NCI-H510A (cell line): ENCODE measurements around the gene RIT1.
"Not testable (repeated sequence)": the region's sequence is repeated elsewhere in the genome, so short reads cannot be mapped to it uniquely, and the experiment has no call there.

Experiments used
- DNase-seq: peaks from one replicate; lab custom pipeline; 2025; lab: John Stamatoyannopoulos, UW

Gene RIT1

DNA sequence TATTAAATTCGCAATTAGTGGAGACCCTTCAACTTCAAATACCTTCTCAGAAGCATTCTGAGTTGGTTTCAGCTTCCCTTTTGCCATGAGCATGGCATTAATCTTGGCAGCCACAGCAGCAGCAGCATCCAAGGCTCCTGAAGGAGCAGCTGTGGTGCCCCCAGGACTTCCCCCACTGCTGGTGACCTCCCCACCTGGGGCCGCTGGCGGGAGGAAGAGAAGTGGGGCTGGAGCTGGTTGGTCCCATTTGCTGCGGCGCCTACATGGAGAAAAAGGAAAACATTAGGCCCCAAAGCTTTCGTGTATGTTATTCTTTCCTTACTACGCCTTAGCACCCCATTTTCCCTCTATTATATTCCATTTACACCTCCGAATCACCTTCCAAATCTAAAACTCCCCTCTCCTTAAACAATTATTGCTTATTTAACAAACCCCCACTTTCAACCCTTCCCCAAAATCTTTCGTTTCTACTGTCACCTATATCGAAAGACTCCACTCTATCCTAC is 22.5 kb upstream of the RIT1 start:
- no peak for DNase-seq

DNA sequence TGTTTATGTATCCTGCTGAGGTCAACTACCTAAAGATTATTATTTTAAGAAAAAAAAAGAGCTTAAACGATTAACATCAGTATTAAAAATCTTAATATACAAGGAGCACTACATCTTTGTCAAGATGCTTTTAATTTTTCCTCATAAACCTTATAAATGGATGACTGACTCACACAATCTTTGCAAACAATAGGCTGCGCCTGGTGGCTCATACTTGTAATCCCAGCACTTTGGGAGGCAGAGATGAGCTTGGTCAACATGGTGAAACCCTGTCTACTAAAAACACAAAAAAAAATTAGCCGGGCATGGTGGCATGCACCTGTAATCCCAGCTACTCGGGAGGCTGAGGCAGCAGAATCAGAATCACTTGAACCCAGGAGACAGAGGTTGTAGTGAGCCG is 21.3 kb upstream of the RIT1 start:
- DNase-seq = no peak

DNA sequence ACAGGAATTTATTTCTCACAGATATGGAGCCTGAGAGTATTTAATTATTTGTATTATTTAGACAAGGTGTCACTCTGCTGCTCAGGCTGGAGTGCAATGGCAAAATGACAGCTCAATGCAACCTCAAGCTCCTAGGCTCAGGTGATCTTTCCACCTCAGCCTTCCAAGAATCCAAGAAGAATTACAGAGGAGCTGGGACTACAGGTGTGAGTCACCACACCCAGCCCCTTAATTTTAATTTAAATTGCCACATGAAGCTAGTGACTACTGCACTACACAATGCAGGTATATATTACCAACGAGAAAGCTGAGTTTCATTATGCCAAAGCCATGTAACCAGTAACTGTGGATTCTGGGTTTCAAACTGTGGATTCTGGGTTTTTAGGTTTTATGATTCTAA is 20.9 kb upstream of the RIT1 start:
- no peak for DNase-seq

DNA sequence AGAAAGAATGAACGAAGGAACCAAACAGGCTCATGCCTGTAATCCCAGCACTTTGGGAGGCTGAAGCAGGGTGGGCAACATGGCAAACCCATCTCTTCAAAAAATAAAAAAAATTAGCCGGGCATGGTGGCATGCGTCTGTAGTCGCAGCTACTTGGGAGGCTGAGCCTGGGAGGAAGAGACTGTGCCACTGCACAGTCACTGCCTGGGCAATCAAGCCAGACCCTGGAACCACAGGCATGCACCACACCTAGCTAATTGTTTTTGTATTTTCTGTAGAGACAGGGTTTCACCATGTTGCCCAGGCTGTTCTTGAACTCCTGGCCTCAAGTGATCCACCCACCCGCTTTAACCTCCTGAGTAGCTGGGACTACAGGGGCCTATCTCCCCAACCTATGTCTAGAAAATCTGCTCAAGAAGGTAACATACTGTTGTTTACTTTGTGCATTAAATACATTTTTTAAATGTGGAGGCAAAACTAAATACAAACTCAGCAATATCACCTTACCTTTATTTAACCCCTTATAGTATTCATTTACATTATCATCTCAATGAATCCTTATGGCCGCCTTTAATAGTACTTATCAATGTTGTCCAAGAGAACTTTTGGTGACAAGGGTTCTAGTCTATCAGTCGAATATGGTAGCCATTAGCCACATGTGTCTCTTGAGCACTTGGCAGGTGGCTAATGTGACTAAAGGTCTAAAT is 20.3 kb upstream of the RIT1 start:
- DNase-seq = no peak

DNA sequence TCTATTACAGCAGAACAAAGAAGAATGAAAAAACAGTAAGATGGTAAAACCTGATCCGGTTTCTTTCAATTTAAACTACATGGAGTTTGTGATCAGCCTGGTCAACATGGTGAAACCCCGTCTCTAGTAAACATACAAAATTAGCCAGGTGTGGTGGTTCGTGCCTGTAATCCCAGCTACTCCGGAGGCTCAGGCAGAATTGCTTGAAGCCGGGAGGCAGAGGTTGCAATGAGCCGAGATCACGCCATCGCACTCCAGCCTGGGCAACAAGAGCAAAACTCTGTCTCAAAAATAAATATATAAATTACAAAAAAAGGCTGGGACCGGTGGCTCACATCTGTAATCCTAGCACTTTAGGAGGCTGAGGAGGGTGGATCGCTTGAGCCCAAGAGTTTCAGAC is 19.6 kb upstream of the RIT1 start:
- DNase-seq = not testable (repeated sequence)

DNA sequence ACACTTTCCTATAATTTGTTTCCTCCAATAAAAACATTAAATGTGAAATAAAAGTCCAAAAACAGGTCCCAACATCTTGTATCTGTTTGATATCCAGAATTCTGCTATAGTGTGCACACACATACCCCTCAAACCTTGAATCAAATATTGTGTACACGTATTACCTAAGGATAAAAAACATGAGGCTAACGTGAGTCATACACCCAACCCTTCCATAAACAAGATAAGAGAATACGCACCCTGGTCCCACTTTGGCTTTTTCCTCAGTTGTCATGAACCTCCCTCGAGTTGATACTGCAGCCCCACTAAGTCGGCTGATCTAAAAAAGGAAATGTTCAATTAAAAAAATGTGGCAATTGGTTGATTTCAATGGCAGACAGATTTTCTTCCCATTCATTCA is 17.9 kb upstream of the RIT1 start:
- no peak for DNase-seq

DNA sequence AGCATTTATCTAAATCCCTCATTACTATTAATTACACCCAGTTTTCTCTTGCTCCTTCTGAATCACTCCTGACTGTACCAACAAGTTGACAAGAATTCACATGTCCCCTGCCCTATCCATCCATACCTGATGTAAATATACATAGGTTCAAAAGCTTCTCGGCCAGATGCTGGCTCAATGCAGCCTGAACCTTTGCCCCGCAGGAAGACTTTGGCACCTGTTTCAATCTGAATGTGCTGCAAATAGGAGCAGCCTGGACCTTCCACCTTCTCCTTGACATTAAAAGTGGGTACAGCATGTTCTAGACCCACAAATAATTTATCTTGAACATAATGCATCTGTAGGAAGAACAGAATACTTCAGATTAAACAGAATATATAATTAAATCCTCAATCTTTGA is 14.4 kb upstream of the RIT1 start:
- no peak for DNase-seq

DNA sequence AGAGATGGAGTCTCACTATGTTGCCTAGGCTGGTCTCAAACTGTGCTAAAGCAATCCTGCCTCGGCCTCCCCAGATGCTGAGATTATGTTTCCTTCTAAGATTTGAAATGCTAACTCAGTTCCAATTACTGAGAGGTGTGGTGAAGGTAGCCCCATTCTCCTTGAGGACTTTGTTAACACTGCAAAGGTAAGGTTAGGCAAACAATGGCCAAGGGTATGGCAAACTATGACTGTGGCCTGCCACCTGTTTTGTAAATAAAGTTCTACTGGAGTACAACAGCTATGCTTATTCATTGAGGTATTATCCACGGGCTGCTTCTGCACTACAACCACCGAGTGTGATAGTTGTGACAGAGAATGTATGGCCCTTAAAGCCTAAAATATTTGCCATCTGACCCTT is 9.6 kb upstream of the RIT1 start:
- no peak for DNase-seq

DNA sequence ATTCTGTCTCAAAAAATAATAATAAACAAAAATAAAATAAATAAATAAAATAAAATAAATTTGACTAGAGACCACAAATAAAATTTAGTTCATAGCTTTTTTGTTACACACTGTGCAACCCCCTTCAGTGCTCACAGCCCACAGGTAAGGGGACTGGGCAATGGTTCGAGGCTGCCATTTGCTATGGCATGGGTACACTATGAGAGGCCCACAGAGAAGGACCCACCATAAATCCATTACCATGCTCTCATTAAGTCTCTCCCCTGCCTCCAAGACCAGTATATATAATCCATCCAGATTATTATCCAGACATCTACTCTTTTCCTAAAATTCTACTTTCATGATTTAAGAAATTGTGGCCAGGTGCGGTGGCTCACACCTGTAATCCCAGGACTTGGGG is 8.7 kb upstream of the RIT1 start:
- DNase-seq = no peak

DNA sequence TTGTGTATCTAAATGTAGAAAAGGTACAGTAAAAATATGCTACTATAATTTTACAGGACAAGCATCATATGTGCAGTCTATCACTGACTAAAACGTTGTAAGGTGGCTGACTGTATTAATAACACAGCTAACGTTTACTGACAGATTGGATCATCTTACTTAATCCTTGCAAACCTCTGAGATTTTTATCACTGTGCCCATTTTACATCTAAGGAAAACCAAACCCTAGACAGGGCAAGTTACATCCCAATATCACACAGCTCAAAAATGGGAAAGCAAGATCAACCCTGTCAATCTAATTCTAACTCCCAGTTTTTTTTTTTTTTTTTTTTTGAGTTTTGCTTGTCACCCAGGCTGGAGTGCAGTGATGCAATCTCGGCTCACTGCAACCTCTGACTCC is 7.5 kb upstream of the RIT1 start:
- no peak for DNase-seq

DNA sequence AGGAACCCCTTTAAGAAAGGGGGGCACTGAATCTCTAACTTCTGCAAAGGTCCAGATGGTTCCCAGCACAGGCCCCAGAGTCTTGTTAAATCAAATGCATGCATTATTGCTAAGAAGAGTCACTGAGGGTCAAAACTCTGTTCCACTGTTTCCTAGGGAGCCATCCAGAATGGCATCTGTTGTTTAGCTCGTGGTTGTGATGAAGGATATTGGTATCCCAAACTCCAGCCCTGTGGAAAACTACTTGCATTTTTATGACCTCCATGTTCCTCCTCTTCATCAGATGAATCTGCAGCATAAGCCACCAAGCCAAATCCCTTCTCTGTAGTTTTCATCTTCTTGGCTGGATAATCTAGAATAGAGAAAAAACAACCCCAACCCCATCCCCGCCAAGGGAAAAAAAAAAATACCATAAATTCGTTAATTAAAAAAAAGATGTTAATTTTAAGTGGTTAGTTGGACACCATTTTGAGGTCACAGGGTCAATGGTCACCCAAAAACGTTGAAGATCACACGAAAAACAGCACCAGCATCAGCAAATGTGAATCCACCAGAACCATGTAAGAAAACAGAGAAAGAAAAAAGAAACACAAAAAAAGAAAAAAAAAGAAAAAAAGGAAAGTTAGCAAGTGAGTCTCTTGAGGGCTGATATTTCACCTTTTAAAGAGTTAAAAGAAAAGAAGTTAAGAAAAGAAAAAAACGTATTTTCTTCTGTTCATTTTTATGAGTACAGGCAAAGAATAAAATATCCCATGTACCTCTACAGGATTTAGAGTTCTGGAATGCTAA is 3.0 kb upstream of the RIT1 start:
- no peak for DNase-seq

DNA sequence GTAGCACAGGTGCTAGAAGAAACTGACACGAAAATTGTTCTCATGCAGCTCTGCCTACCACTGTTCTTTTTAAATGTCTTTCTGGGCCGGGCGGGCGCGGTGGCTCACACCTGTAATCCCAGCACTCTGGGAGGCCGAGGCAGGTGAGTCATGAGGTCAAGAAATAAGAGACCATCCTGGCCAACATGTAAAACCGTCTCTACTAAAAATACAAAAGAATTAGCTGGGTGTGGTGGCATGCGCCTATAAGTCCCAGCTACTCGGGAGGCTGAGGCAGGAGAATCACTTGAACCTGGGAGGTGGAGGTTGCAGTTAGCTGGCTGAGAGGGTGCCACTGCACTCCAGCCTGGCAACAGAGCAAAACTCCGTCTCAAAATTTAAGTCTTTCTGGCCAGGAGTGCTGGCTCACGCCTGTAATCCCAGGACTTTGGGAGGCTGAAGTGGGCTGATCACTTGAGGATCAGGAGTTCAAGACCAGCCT is 947 bp upstream of the RIT1 start:
- DNase-seq = no peak

DNA sequence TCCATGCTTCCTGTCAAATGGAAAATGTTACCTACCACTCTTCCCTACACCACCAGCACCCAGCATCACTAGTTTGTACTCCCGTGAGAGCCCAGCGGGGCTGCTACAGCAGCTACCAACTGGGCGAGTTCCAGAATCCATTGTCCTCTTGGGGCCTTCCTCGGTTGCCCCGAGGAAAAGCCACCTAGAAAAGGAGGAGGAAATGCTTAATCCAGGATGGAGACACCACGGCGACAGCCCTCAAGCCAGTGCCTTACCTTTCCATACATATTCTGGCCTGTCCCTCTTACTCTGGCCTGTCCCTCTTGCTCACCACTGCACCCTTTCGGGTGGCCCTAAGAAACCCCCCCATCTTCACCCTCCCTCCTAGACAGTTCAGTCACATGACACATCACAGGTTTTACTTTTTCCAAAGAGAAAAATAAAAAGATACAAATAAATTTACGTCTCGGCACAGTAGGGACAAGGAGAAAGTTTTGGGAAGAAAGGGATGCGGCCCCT is 478 bp downstream of the RIT1 start:
- DNase-seq = no peak

DNA sequence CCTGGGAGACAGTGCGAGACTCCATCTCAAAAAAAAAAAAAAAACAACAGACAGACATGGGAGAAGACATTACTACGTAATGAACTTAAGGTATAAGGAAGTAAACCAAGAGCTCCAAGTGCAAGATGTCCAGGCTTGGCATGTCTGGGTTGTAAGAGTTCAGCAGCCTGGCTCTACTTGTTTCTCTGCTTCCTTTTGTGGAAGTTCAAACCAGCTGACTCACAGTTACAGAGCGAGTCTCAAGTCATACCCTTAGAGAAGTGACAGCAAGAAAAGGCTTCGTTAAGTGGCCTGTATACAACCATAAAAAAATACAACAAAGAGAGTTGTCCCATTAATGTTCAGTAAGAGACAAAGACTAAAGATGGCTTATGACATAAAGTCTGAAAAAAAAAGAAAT is 1.3 kb downstream of the RIT1 start:
- no peak for DNase-seq

DNA sequence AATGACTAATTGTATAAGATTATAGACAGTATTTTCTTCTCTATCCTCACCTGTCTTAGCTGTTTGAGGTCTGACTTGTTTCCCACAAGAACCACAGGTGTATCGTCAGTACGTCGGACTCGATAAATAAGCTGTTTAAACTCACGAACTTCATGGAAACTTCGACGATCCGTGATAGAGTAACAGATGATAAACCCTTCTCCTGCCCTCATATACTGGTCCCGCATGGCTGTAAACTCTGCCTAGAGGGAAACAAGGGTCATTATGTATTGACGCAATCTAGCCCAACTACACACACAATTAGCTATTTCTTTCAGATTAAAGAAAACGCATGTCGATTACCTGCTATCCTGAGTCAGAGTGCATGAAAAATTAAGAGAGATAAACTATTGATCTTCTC is 6.9 kb downstream of the RIT1 start:
- no peak for DNase-seq

DNA sequence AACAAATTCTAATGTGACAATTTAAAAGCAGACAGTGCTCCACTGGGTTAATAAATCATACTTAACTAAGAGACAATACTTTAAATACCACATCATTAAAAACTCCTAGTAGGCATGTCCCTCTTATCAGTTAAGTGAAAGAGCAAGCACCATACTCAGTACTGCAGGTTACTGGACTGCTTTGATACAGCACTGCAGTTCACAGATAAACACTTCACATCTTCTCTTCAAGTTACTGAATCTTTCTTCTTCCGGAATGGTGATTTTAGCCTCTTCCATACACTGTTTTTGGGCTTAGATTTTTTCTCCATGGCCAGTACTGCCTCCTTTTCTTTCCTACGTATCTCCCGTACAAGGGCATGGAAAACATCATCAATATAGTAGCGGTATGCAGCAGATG is 11.0 kb downstream of the RIT1 start:
- DNase-seq = no peak

DNA sequence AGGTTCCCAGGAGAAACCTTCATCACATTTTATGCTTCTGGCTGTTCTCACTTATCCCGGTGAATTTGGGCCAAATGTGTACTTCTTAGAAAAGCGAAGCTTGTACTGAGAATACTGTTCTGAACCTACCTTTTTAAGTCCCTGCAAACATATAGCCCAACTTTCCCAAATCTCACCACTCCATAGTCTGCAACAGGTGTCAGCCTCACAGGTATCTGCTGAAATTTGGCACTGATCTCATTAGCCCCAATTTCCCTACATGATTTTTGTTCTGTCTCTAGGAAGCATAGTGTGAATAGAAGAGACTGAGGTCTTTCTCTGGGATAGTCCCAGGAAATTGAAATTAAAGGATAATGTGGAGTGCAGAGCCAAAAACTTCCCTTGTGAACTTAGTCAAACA is 11.5 kb downstream of the RIT1 start:
- DNase-seq = no peak

DNA sequence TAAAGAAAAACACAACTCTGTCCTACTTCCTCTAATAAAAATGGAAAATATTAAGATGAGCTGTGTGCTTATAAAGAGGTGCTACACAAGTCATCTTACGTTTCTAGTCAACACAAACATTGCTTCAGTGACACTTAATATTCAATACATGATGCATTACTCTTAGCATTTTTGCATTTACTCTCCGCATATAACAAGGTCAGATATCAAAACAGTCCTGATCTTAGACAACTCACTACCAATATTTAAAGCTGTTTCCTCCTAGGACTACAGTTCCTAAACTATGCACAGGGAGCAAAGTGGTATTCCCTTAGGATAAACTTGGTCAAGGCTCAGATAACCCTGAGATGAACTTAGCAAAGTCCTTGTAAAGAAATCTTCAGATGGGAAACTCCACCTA is 12.3 kb downstream of the RIT1 start:
- DNase-seq = no peak

DNA sequence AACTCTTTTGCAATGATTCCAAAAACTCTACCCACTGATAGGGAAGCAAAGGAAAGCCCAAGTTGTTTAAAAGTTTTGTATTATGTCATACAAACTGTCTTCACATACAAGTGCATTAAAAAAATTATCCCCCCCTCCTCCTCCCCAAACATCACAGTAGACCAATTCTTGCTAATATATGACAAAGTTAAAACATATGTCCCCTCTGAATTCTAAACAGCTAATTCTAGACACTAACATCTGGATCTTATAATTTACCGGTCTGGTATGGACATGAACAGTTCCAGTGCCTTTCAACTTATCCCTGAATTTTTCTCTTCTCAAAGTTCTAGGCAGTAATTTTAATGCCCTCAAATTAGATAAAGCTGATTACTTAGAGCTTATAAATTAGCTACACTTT is 13.4 kb downstream of the RIT1 start:
- DNase-seq = no peak

DNA sequence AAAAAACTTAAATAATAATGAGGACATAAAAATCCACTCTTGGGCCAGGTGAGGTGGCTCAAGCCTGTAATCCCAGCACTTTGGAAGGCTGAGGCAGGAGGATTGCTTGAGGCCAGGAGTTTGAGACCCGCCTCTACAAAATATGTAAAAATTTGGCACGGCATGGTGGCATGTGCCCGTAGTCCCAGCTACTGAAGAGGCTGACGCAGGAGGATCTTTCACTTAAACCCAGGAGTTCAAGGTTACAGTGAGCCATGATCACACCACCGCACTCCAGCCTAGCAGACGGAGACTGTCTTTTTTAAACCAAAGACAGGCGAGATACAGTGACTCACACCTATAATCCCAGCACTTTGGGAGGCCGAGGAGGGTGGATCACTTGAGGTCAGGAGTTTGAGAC is 14.7 kb downstream of the RIT1 start:
- not testable (repeated sequence) for DNase-seq

DNA sequence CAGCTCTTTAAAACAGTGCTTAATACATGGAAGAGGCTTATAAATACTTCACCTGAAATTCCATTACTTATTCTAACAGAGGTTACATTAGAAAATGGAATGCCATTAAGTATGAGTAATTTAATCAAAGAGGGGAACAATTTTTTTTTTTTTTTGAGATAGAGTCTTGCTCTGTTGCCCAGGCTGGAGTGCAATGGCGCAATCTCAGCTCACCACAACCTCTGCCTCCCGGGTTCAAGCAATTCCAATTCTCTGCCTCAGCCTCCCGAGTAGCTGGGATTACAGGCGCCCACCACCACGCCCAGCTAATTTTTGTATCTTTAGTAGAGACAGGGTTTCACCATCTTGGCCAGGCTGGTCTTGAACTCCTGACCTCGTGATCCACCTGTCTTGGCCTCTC is 15.5 kb downstream of the RIT1 start:
- not testable (repeated sequence) for DNase-seq

DNA sequence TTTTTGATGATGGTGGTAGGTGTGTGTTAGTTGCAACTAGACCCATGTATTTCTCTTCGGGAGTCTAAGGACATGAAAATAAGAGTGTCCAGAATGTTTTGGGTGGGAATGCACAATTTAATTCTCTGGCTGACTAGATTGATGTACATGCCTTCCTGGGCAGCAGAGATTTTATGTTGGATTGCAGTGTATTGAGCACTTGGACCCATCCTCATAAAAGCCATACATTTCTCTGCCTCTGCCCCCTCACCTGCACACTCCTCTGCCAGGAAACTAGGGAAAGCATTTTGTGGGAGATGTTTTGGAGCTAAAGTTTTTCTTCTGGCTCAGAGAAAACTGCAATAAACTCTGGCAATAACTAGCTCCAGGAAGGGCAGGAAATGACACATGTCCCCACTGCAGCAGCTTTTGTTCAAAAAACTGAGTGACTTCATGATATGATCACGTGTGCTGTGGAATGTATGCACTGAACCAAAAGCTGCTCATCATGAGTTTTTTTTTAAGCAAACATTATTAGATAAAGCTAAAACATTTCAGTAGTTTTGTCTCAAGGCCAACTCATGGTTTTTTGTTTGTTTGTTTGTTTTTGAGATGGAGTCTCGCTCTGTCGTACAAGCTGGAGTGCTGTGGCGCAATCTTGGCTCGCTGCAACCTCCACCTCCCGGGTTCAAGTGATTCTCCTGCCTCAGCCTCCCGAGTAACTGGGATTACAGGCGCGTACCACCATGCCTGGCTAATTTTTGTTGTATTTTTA is 17.6 kb downstream of the RIT1 start:
- no peak for DNase-seq

DNA sequence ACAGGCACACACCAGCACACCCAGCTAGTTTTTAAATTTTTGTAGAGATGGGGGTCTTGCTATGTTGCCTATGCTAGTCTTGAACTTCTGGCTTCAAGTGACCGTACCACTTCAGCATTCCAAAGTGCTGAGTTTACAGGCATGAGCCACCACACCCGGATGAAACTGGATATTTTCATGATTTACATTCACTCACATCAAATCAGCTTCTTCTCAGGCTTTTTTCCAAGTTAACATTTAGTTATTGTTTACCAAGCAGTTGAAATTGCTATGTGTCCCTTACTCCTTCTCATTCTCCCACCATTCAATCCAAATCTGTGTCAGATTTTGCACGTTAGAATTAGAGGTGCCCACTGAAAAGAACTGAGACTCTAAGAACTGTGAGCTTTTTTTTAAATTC is 18.4 kb downstream of the RIT1 start:
- no peak for DNase-seq
